ENCODE measurements around the gene TMEM59. TPM values are rescaled to one million over a fixed set of nuclear protein-coding genes. Genes with fewer than 3 reads are reported as not detected.
A peak's percentile ranks its signal among the peaks of the same experiment; 100 is the strongest.

The TMEM59 gene
- total RNA-seq, 1 experiment from 2014 or later = 192 TPM

- BruUV-seq (replicated peaks) = no TSS peak
- no peaks in the 10 kb centered on the region for H3K36me3 Mint-ChIP-seq (ENCODE audit: insufficient read depth, unreplicated experiment)
- intact Hi-C loops (cut with micrococcal nuclease) = no loop called here
- no peaks in the 10 kb centered on the region for H3K4me1 Mint-ChIP-seq (ENCODE audit: insufficient read depth, unreplicated experiment)
- peak; percentile 12 for DNase-seq (ENCODE audit: unreplicated experiment)
- peaks cover 14% of the 10 kb centered on the region for H3K27me3 Mint-ChIP-seq (ENCODE audit: insufficient read depth, unreplicated experiment)
- POLR2A ChIA-PET = interaction anchor here (0.9 kb wide), 1 partner anchor 16 kb away, joined by 3 read pairs; no protein-coding TSS in a partner anchor
- CTCF ChIA-PET = interaction anchor here (0.5 to 1.0 kb wide), 3 partner anchors 9 to 143 kb away, joined by 3 to 4 read pairs (median 3); no protein-coding TSS in a partner anchor
- H3K9me3 Mint-ChIP-seq (ENCODE audit: unreplicated experiment) = no peaks in the 10 kb centered on the region
- no peak overlapping the region for H3K27ac Mint-ChIP-seq (ENCODE audit: low read depth, unreplicated experiment)
- no peak for TF ChIP-seq CTCF (IDR thresholded peaks at IDR 0.05; ENCODE audit: unreplicated experiment)
- no peak overlapping the region for H3K4me3 Mint-ChIP-seq (ENCODE audit: unreplicated experiment)
These were observed 49.8 kb downstream of the TMEM59 start for GRCh38 chr1:54003249-54003646.

- BruUV-seq (replicated peaks) = no TSS peak
- Mint-ChIP-seq H3K27ac (ENCODE audit: low read depth, unreplicated experiment) (no peak overlapping the region), H3K27me3 (ENCODE audit: insufficient read depth, unreplicated experiment) (peaks cover 14% of the 10 kb centered on the region), H3K9me3 (ENCODE audit: unreplicated experiment) (no peaks in the 10 kb centered on the region), H3K4me1 (ENCODE audit: insufficient read depth, unreplicated experiment) (no peaks in the 10 kb centered on the region), H3K4me3 (ENCODE audit: unreplicated experiment) (no peak overlapping the region), H3K36me3 (ENCODE audit: insufficient read depth, unreplicated experiment) (no peaks in the 10 kb centered on the region)
- intact Hi-C loops (cut with micrococcal nuclease) = no loop called here
- no peak for TF ChIP-seq CTCF (IDR thresholded peaks at IDR 0.05; ENCODE audit: unreplicated experiment)
- CTCF ChIA-PET = interaction anchor here (0.7 to 1.0 kb wide), 2 partner anchors 132 to 142 kb away, joined by 3 to 4 read pairs; no protein-coding TSS in a partner anchor
- no peak for DNase-seq (ENCODE audit: unreplicated experiment)
- POLR2A ChIA-PET = interaction anchor here (0.9 kb wide), 1 partner anchor 15 kb away, joined by 3 read pairs; no protein-coding TSS in a partner anchor
These were observed 50.3 kb downstream of the TMEM59 start for GRCh38 chr1:54002544-54003248.

- Mint-ChIP-seq H3K36me3 (ENCODE audit: insufficient read depth, unreplicated experiment) (no peaks in the 10 kb centered on the region), H3K4me1 (ENCODE audit: insufficient read depth, unreplicated experiment) (no peaks in the 10 kb centered on the region), H3K9me3 (ENCODE audit: unreplicated experiment) (no peaks in the 10 kb centered on the region), H3K27ac (ENCODE audit: low read depth, unreplicated experiment) (no peak overlapping the region), H3K4me3 (ENCODE audit: unreplicated experiment) (no peak overlapping the region), H3K27me3 (ENCODE audit: insufficient read depth, unreplicated experiment) (peaks cover 10% of the 10 kb centered on the region)
- POLR2A ChIA-PET = no interaction called here
- DNase-seq (ENCODE audit: unreplicated experiment) = no peak
- intact Hi-C loops (cut with micrococcal nuclease) = no loop called here
- no peak for TF ChIP-seq CTCF (IDR thresholded peaks at IDR 0.05; ENCODE audit: unreplicated experiment)
- CTCF ChIA-PET = interaction anchor here (1.2 kb wide), 1 partner anchor 141 kb away, joined by 3 read pairs; no protein-coding TSS in a partner anchor
- no TSS peak for BruUV-seq (replicated peaks)
These were observed 51.4 kb downstream of the TMEM59 start for GRCh38 chr1:54001591-54001990.

- CTCF ChIA-PET = no interaction called here
These were observed 53.1 kb downstream of the TMEM59 start for GRCh38 chr1:53999920-54000319.

More at GRCh38 chr1:53999920-54000319, 53.1 kb downstream of the TMEM59 start:
- POLR2A ChIA-PET = no interaction called here
- Mint-ChIP-seq H3K27ac (ENCODE audit: low read depth, unreplicated experiment) (no peak overlapping the region), H3K9me3 (ENCODE audit: unreplicated experiment) (no peaks in the 10 kb centered on the region), H3K36me3 (ENCODE audit: insufficient read depth, unreplicated experiment) (no peaks in the 10 kb centered on the region), H3K4me1 (ENCODE audit: insufficient read depth, unreplicated experiment) (no peaks in the 10 kb centered on the region), H3K4me3 (ENCODE audit: unreplicated experiment) (no peak overlapping the region), H3K27me3 (ENCODE audit: insufficient read depth, unreplicated experiment) (no peaks in the 10 kb centered on the region)
- BruUV-seq (replicated peaks) = no TSS peak
- TF ChIP-seq CTCF (IDR thresholded peaks at IDR 0.05; ENCODE audit: unreplicated experiment) = no peak
- no peak for DNase-seq (ENCODE audit: unreplicated experiment)
- intact Hi-C loops (cut with micrococcal nuclease) = no loop called here

Data from MCF 10A (cell line).